ENCODE measurements around the gene TPBGL.
A peak's percentile ranks its signal among the peaks of the same experiment; 100 is the strongest.

The TPBGL gene

GRCh38 chr11:75239531-75240290, 863 bp upstream of the TPBGL start:
- no peak for TF ChIP-seq CTCF (IDR thresholded peaks at IDR 0.05)
- no peaks in the 10 kb centered on the region for H3K36me3 ChIP-seq
- no peaks in the 10 kb centered on the region for H3K9me3 ChIP-seq
- intact Hi-C loops (cut with DNase I; ENCODE audit: low total_unique reads), result loop anchor here (5.0 to 10.0 kb wide), 2 partner anchors 92 to 305 kb away; no protein-coding TSS in a partner anchor
- no peak overlapping the region for H3K27ac ChIP-seq
- peak in 1 of 2 donors; percentile 35 for DNase-seq
- H3K27me3 ChIP-seq, result peaks cover 0 to 78% of the 10 kb centered on the region in 2 donors
- H3K4me1 ChIP-seq, result peaks cover 0 to 27% (median 17%) of the 10 kb centered on the region in 4 donors
- H3K4me3 ChIP-seq, result no peak overlapping the region

- DNase-seq, result peak; percentile 61 to 84
- H3K4me3 ChIP-seq, result peak overlapping the region; percentile 36 to 39
- H3K36me3 ChIP-seq, result no peaks in the 10 kb centered on the region
- intact Hi-C loops (cut with DNase I; ENCODE audit: low total_unique reads), result loop anchor here (5.0 kb wide), 1 partner anchor 94 kb away; no protein-coding TSS in a partner anchor
- H3K9me3 ChIP-seq, result no peaks in the 10 kb centered on the region
- no peak overlapping the region for H3K27ac ChIP-seq
- H3K4me1 ChIP-seq, result peaks cover 0 to 27% (median 17%) of the 10 kb centered on the region in 4 donors
- peak; percentile 62 to 96 for TF ChIP-seq CTCF (IDR thresholded peaks at IDR 0.05)
- peaks cover 0 to 81% of the 10 kb centered on the region in 2 donors for H3K27me3 ChIP-seq
These were observed 697 bp downstream of the TPBGL start for GRCh38 chr11:75241036-75241905.

- no peak overlapping the region for H3K27ac ChIP-seq
- intact Hi-C loops (cut with DNase I; ENCODE audit: low total_unique reads), result loop anchor here (2.0 to 5.0 kb wide), 2 partner anchors 95 to 221 kb away; no protein-coding TSS in a partner anchor
- peaks cover 0 to 27% (median 17%) of the 10 kb centered on the region in 4 donors for H3K4me1 ChIP-seq
- H3K27me3 ChIP-seq, result peaks cover 0 to 81% of the 10 kb centered on the region in 2 donors
- peak in 1 of 2 donors; percentile 60 for DNase-seq
- H3K36me3 ChIP-seq, result no peaks in the 10 kb centered on the region
- H3K4me3 ChIP-seq, result peak overlapping the region; percentile 36 to 39
- H3K9me3 ChIP-seq, result no peaks in the 10 kb centered on the region
- TF ChIP-seq CTCF (IDR thresholded peaks at IDR 0.05), result no peak
These were observed 1.5 kb downstream of the TPBGL start for GRCh38 chr11:75241906-75242644.

GRCh38 chr11:75242722-75243600, 2.4 kb downstream of the TPBGL start:
- H3K27me3 ChIP-seq, result peaks cover 0 to 78% of the 10 kb centered on the region in 2 donors
- no peak for TF ChIP-seq CTCF (IDR thresholded peaks at IDR 0.05)
- peaks cover 0 to 27% (median 17%) of the 10 kb centered on the region in 4 donors for H3K4me1 ChIP-seq
- no peak overlapping the region for H3K27ac ChIP-seq
- intact Hi-C loops (cut with DNase I; ENCODE audit: low total_unique reads), result loop anchor here (2.0 to 5.0 kb wide), 2 partner anchors 96 to 222 kb away; no protein-coding TSS in a partner anchor
- no peaks in the 10 kb centered on the region for H3K36me3 ChIP-seq
- no peaks in the 10 kb centered on the region for H3K9me3 ChIP-seq
- no peak overlapping the region for H3K4me3 ChIP-seq
- peak in 1 of 2 donors; percentile 51 for DNase-seq
